H54 (cell line): ENCODE data around the gene NFE2L1.
A peak's percentile ranks its signal among the peaks of the same experiment; 100 is the strongest.

ENCODE experiments used
- DNase-seq: peaks from one replicate; pipeline ENCODE4 v3.0.0; 2011; ENCODE audit warnings: low spot score, mixed read lengths; ENCODE audit not compliant: insufficient read length
- FAIRE-seq: peaks from 3 replicates; lab custom pipeline; 2011; peaks lifted over from hg19 to GRCh38; lab: Jason Lieb, UNC
- POLR2A ChIP-seq: IDR thresholded peaks from 2 replicates; pipeline ENCODE4 v1.6.1; 2011; ENCODE audit warnings: low read depth, mild to moderate bottlenecking, low read length

Gene NFE2L1

GRCh38 chr17:48047113-48047740 is 932 bp upstream of the NFE2L1 start:
- peak; percentile 71; the same call in 1 of the 2 replicates for TF ChIP-seq POLR2A
- FAIRE-seq (no peak), DNase-seq (no peak)

- peak; percentile 90 for DNase-seq
- FAIRE-seq, result no peak
- TF ChIP-seq POLR2A, result peak; percentile 80
Measured at GRCh38 chr17:48048384-48049126, 396 bp downstream of the NFE2L1 start.

GRCh38 chr17:48051283-48051682 is 3.1 kb downstream of the NFE2L1 start:
- no peak for TF ChIP-seq POLR2A
- DNase-seq, result no peak
- FAIRE-seq, result no peak

GRCh38 chr17:48051706-48052486 is 3.7 kb downstream of the NFE2L1 start:
- TF ChIP-seq POLR2A, result no peak
- no peak for FAIRE-seq
- DNase-seq, result no peak

GRCh38 chr17:48052956-48053757 is 5.0 kb downstream of the NFE2L1 start:
- no peak for FAIRE-seq
- TF ChIP-seq POLR2A, result no peak
- DNase-seq, result no peak

- DNase-seq (no peak), FAIRE-seq (no peak)
- no peak for TF ChIP-seq POLR2A
Measured at GRCh38 chr17:48053758-48054237, 5.6 kb downstream of the NFE2L1 start.

- no peak for TF ChIP-seq POLR2A
- DNase-seq (no peak), FAIRE-seq (no peak)
Measured at GRCh38 chr17:48054238-48055185, 6.4 kb downstream of the NFE2L1 start.

- DNase-seq, result no peak
- no peak for FAIRE-seq
- no peak for TF ChIP-seq POLR2A
Measured at GRCh38 chr17:48055531-48056245, 7.5 kb downstream of the NFE2L1 start.

GRCh38 chr17:48056246-48056745 is 8.1 kb downstream of the NFE2L1 start:
- DNase-seq (no peak), FAIRE-seq (no peak)
- no peak for TF ChIP-seq POLR2A

- DNase-seq, result no peak
- no peak for TF ChIP-seq POLR2A
- no peak for FAIRE-seq
Measured at GRCh38 chr17:48056879-48057278, 8.7 kb downstream of the NFE2L1 start.

GRCh38 chr17:48057626-48058025 is 9.5 kb downstream of the NFE2L1 start:
- TF ChIP-seq POLR2A, result no peak
- FAIRE-seq (no peak), DNase-seq (no peak)
